Lung microvascular endothelial cell (primary cell): Measurements from ENCODE around the gene PARP4. TPM values are rescaled to one million over a fixed set of nuclear protein-coding genes. Genes with fewer than 3 reads are reported as not detected.
A peak's percentile ranks its signal among the peaks of the same experiment; 100 is the strongest.
"Not testable (repeated sequence)": the region's sequence is repeated elsewhere in the genome, so short reads cannot be mapped to it uniquely, and the experiment has no call there.

Experiments
- DNase-seq, 2 donors: peaks; one replicate each; pipeline versions ENCODE4 v3.0.0 to v3.0.0-alpha.2; 2010; ENCODE audit warnings: low read depth in 2 of 2
- total RNA-seq: library from RNA; depleted of rRNA; stranded (reverse); fragments of >200 nt; gene quantifications from 2 replicates; pipeline ENCODE4 v1.2.1, GENCODE V29; 2014

The PARP4 gene
- total RNA-seq = 26.8 and 27.8 TPM in 2 replicates

- peak; percentile 81 to 91 for DNase-seq
Observed at GRCh38 chr13:24512197-24512907, at the start of gene PARP4. Gene PARP4, minus strand, starts transcription at chr13:24512778. Its CDS starts 9,002 bp downstream, at chr13:24503776.

DNA sequence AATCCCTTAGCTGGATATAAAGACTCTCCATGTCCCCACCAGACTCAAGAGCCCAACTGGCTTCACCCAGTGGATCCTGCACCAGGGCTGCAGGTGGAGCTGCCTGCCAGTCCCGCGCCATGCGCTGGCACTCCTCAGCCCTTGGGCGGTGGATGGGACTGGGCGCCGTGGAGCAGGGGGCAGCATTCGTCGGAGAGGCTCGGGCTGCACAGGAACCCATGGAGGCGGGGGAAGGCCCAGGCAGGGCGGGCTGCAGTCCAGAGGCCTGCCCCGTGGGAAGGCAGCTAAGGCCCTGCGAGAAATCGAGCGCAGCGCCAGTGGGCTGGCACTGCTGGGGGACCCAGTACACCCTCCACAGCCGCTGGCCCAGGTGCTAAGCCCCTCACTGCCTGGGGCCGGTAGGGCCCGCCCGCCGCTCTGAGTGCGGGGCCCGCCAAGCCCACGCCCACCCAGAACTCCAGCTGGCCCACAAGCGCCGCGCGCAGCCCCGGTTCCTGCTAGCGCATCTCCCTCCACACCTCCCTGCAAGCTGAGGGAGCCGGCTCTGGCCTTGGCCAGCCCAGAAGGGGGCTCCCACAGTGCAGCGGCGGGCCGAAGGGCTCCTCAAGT, 48.1 kb upstream of the PARP4 start:
- DNase-seq = not testable (repeated sequence)

GRCh38 chr13:24559431-24560218, 47.0 kb upstream of the PARP4 start:
- DNase-seq = not testable (repeated sequence)

DNA sequence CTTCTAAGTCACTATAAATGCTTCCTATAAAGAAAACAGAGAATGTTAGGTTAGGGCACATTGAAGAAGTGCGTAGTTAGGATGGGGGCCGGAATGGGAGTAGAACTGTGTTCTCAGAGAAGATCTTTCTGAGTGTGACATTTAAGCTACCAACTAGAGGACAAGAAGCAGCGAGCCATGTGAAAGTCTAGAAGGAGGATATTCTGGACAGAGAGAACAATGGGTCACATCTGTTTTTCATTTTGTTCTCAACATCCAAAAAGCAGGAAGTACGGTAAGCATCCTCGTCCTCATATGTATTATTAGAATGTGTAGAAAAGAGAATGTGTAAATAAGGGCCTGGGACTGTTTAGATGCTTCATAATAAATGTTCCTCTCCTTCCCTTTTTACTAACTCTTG, 44.5 kb upstream of the PARP4 start:
- DNase-seq = no peak

GRCh38 chr13:24553892-24554291, 41.3 kb upstream of the PARP4 start:
- DNase-seq = not testable (repeated sequence)

- peak; percentile 8 to 9 for DNase-seq
Observed at GRCh38 chr13:24541476-24542352, 29.1 kb upstream of the PARP4 start.

- peak in 1 of 2 donors; percentile 2 for DNase-seq
Observed at GRCh38 chr13:24541127-24541475, 28.5 kb upstream of the PARP4 start.

- peak; percentile 11 to 13 for DNase-seq
Observed at GRCh38 chr13:24540236-24541126, 27.9 kb upstream of the PARP4 start.

GRCh38 chr13:24539500-24540165, 27.1 kb upstream of the PARP4 start:
- DNase-seq = no peak

- DNase-seq = no peak
Observed at GRCh38 chr13:24529478-24529877, 16.9 kb upstream of the PARP4 start.

DNA sequence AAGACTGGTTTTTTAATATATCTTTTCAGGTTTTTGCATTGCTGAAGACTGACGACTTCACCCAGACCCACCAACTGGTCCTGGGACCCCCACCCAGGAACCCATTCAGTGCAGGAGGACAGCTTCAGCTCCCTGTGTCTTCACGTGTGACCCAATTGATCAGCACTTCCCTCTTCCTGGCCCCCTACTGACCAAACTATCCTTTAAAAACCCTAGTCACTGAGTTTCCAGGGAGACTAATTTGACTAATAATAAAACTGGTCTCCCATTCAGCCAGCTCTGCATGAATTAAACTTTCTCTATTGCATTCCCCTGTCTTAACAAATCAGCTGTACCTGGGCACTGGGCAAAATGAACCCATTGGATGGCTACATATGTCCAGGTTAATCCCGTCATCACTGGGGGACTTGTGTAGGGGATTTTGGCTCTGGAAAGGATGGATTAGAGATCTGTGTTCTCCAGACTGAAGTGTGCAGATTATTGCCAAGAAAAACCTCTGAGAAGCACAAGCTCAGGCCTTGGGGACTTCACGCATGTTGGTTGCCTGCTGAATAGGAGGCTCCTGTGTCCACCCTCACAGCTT, 16.3 kb upstream of the PARP4 start:
- no peak for DNase-seq

GRCh38 chr13:24527266-24527775, 14.7 kb upstream of the PARP4 start:
- no peak for DNase-seq

DNA sequence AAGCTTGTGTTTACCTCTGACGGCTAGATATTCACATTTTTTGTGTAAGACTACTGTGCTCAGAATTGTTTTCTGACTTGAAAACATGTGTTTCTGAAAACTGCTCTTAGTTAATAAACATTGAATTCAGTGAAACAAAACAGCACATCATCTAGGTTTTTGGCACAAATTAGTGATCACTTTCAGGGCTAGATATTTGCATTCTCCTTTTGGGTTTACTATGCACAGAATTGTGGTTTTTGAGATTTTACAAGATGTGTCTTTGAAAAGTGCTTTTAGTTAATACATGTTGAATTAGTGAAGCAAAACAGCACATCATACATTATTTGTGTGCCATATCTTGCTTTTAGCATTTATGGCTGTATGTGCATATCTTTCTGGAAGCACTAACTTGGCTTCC, 8.2 kb upstream of the PARP4 start:
- no peak for DNase-seq

- no peak for DNase-seq
Observed at GRCh38 chr13:24516919-24517318, 4.3 kb upstream of the PARP4 start.

GRCh38 chr13:24512908-24513213, 283 bp upstream of the PARP4 start:
- no peak for DNase-seq

- DNase-seq = no peak
Observed at GRCh38 chr13:24511816-24512196, 772 bp downstream of the PARP4 start.

DNA sequence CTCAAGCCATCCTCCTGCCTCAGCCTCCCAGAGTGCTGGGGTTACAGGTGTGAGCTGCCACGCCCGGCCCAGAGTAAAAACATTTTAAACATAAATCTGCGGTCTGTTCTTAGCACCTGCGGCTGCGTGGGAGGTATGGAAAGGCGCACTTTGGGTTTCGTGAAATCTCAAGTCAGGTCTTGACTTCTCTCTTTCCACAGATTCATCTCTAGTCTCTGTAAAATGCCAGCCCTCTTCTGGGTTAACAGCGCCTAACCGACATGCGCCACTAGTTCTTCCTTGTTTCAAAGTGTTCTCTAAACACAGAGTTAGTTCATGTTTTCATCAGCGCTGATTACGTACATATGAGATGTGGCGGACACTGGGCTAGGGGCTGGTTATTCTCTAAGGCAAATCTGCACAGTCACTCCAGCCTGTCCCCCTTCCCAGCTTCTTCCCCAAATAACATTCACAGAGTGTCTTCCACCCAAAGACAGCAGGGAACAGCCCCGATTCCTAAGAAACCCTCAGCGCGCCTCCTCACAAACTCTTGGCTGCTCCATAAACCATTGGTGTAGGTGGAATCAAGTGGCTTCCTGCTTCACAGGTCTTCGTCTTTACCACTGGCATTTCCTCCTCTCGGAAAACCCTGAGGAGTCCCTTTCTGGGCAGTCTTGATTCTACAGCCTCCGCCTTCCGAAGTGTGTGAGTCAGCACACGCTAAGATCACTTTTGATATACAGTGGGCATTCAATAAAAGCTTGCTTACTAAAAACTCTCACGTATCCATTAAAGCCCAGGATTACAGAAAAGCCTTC, 1.4 kb downstream of the PARP4 start:
- DNase-seq = peak; percentile 12 to 93

- DNase-seq = no peak
Observed at GRCh38 chr13:24506698-24507335, 5.8 kb downstream of the PARP4 start.
